K562 (cell line): Measurements from ENCODE around the gene CDC14B. TPM values are rescaled to one million over a fixed set of nuclear protein-coding genes. Genes with fewer than 3 reads are reported as not detected.
A peak's percentile ranks its signal among the peaks of the same experiment; 100 is the strongest.

ENCODE experiments used
- ATAC-seq: fragments of 200-7000 bp; cut with Tn5 transposase; 3 replicates; pipeline ENCODE4 v1.9.1; 2020; ENCODE audit warnings: moderate library complexity
- BruUV-seq: library from RNA; stranded (reverse); fragments of 400-500 nt; replicated peaks from 2 replicates; lab custom pipeline; 2021; lab: Mats Ljungman, UMichigan
- CTCF ChIA-PET: fragments of 300-600 bp; formaldehyde crosslinking; extraction: SDS; loops from one replicate; lab custom pipeline; 2021; ENCODE audit warnings: low intra/inter-chr PET ratio; lab: Yijun Ruan, JAX
- POLR2A ChIA-PET: fragments of 300-600, 350-650 bp; sonication (Branson Sonifier 250); formaldehyde crosslinking; extraction: SDS; loops from one replicate; lab custom pipeline; 2021; ENCODE audit warnings: antibody characterized with exemption, inconsistent platforms; lab: Yijun Ruan, JAX
- DNase-seq, 4 experiments: peaks; one replicate each; pipeline versions ENCODE4 v3.0.0 to v3.0.0-alpha.2; 2011 to 2018; ENCODE audit warnings: low spot score in 3 of 4, mixed read lengths in 3 of 4; ENCODE audit errors: extremely low read depth in 1 of 4
- FAIRE-seq: peaks from 2 replicates; lab custom pipeline; 2011; peaks lifted over from hg19 to GRCh38; lab: Jason Lieb, UNC
- H2AFZ ChIP-seq: 2 replicates; pipeline ENCODE4 v1.6.0; 2011; ENCODE audit warnings: low read depth, low read length, control low read depth, inconsistent platforms
- H3K27ac ChIP-seq: fragments of 200-600 bp; 3 replicates; pipeline ENCODE4 v1.8.0; 2011; ENCODE audit warnings: low read depth, mild to moderate bottlenecking, control low read depth, inconsistent platforms, low read length, moderate library complexity, mixed read lengths; ENCODE audit errors: extremely low read depth
- H3K27me3 ChIP-seq, 2 experiments: fragments of 300-600 bp in 1 of 2; 2 replicates in 1 of 2; 3 replicates in 1 of 2; pipeline versions ENCODE4 v1.6.0 to v1.8.0; 2011; ENCODE audit warnings: inconsistent platforms in 2 of 2, low read length in 2 of 2, mild to moderate bottlenecking in 1 of 2, mixed read lengths in 1 of 2, moderate library complexity in 1 of 2; ENCODE audit not compliant: control insufficient read depth in 2 of 2, insufficient read depth in 2 of 2
- H3K36me3 ChIP-seq: fragments of 300-600 bp; 3 replicates; pipeline ENCODE4 v1.8.0; 2011; ENCODE audit warnings: mild to moderate bottlenecking, low read length, inconsistent platforms; ENCODE audit not compliant: control insufficient read depth, insufficient read depth
- H3K4me1 ChIP-seq, 2 experiments: fragments of 200-600 bp in 1 of 2; replicated peaks in 1 of 2; 2 replicates in 1 of 2; 3 replicates in 1 of 2; pipeline versions ENCODE4 v1.5.1 to v1.8.0; 2011; ENCODE audit warnings: inconsistent platforms in 2 of 2, low read length in 2 of 2, mild to moderate bottlenecking in 1 of 2, mixed read lengths in 1 of 2, moderate library complexity in 1 of 2; ENCODE audit not compliant: control insufficient read depth in 2 of 2, insufficient read depth in 2 of 2
- H3K4me2 ChIP-seq: 2 replicates; pipeline ENCODE4 v1.6.1; 2011; ENCODE audit warnings: low read length, control low read depth, inconsistent platforms, mixed read lengths; ENCODE audit not compliant: insufficient read depth
- H3K4me3 ChIP-seq: fragments of 200-600 bp; sonication (generic), shearing (Covaris generic); 2 replicates; pipeline ENCODE4 v1.5.1; 2016; ENCODE audit warnings: control low read depth, inconsistent platforms
- H3K79me2 ChIP-seq: fragments of 200-600 bp; 3 replicates; pipeline ENCODE4 v1.8.0; 2011; ENCODE audit warnings: low read length, inconsistent platforms; ENCODE audit not compliant: control insufficient read depth, insufficient read depth
- H3K9ac ChIP-seq, 2 experiments: 2 replicates each; pipeline versions ENCODE4 v1.6.0 to v1.6.1; 2011; ENCODE audit warnings: low read depth in 2 of 2, low read length in 2 of 2, control low read depth in 1 of 2, inconsistent platforms in 1 of 2, mild to moderate bottlenecking in 1 of 2, mixed read lengths in 1 of 2; ENCODE audit not compliant: insufficient read depth in 1 of 2
- H3K9me1 ChIP-seq: one replicate; pipeline ENCODE4 v1.6.0; 2011; ENCODE audit warnings: inconsistent platforms, mild to moderate bottlenecking, low read length, moderate library complexity; ENCODE audit not compliant: control insufficient read depth, insufficient read depth
- H3K9me3 ChIP-seq: replicated peaks from 2 replicates; pipeline ENCODE4 v1.5.1; 2011; ENCODE audit warnings: low read depth, low read length, inconsistent platforms; ENCODE audit not compliant: control insufficient read depth, insufficient read depth
- H4K20me1 ChIP-seq: replicated peaks from 2 replicates; pipeline ENCODE4 v1.6.1; 2011; ENCODE audit warnings: low read length, inconsistent platforms, mixed read lengths; ENCODE audit not compliant: control insufficient read depth, insufficient read depth
- ARNT ChIP-seq, 2 experiments: fragments of 450-650 bp; IDR thresholded peaks; 2 replicates each; pipeline ENCODE4 v1.6.1; 2016; ENCODE audit warnings: mild to moderate bottlenecking in 1 of 2
- CBFB ChIP-seq: sonication (generic); formaldehyde crosslinking; IDR thresholded peaks from 2 replicates; pipeline ENCODE4 v1.4.0; 2020; ENCODE audit warnings: mild to moderate bottlenecking, missing genetic modification reagents
- EWSR1 ChIP-seq: fragments of 450-650 bp; IDR thresholded peaks from 2 replicates; pipeline ENCODE4 v1.6.1; 2018; ENCODE audit warnings: borderline replicate concordance, mild to moderate bottlenecking, low read depth, moderate library complexity; ENCODE audit not compliant: partially characterized antibody
- MAFF ChIP-seq: IDR thresholded peaks from 2 replicates; pipeline ENCODE4 v1.6.1; 2012; ENCODE audit warnings: low read length, improper control_type of control experiment
- MAFG ChIP-seq: fragments of 450-650 bp; conservative IDR thresholded peaks from 2 replicates; pipeline ENCODE4 v1.6.1; 2016; ENCODE audit warnings: missing genetic modification characterization, missing compliant biosample characterization
- NFE2L1 ChIP-seq: fragments of 450-650 bp; IDR thresholded peaks from 2 replicates; pipeline ENCODE4 v1.6.1; 2016; ENCODE audit warnings: missing genetic modification characterization, low read depth, mild to moderate bottlenecking, missing compliant biosample characterization, moderate library complexity, borderline replicate concordance
- PHB2 ChIP-seq: fragments of 450-650 bp; IDR thresholded peaks from 2 replicates; pipeline ENCODE4 v1.6.1; 2017; ENCODE audit warnings: low read depth
- POLR2AphosphoS2 ChIP-seq: IDR thresholded peaks from 2 replicates; pipeline ENCODE4 v1.6.1; 2012; ENCODE audit warnings: low read length, improper control_type of control experiment
- POLR3A ChIP-seq: IDR thresholded peaks from 2 replicates; pipeline ENCODE4 v1.6.1; 2011; ENCODE audit warnings: borderline replicate concordance, mild to moderate bottlenecking, moderate library complexity; ENCODE audit not compliant: insufficient read length, insufficient read depth; ENCODE audit errors: extremely low read depth
- YY1 ChIP-seq, 3 experiments: IDR thresholded peaks; 2 replicates each; pipeline ENCODE4 v1.6.1; 2011; ENCODE audit warnings: low read length in 2 of 3, mild to moderate bottlenecking in 2 of 3, moderate library complexity in 2 of 3, borderline replicate concordance in 1 of 3, control low read depth in 1 of 3, low read depth in 1 of 3; ENCODE audit not compliant: insufficient read depth in 3 of 3, insufficient replicate concordance in 2 of 3, control insufficient read depth in 1 of 3, insufficient read length in 1 of 3; ENCODE audit errors: extremely low read depth in 1 of 3
- ZBED1 ChIP-seq: IDR thresholded peaks from 2 replicates; pipeline ENCODE4 v1.6.1; 2014
- ZBTB11 ChIP-seq, 3 experiments: fragments of 200-800 bp in 1 of 3; fragments of 250-450 bp in 1 of 3; fragments of 450-650 bp in 1 of 3; sonication (Bioruptor Pico) in 1 of 3; sonication (Bioruptor generic) in 1 of 3; formaldehyde crosslinking in 1 of 3; IDR thresholded peaks; 2 replicates each; pipeline versions ENCODE4 v1.6.1 to v1.8.0; 2016 to 2022; ENCODE audit warnings: mild to moderate bottlenecking in 2 of 3, missing genetic modification characterization in 2 of 3, missing compliant biosample characterization in 1 of 3, moderate library complexity in 1 of 3
- WGBS: fragments of 100-300 bp; shearing (Covaris generic); methylation state at CpG from one replicate; pipeline ENCODE4 v1.1.6; 2016; ENCODE audit warnings: low coverage, mixed read lengths; ENCODE audit not compliant: insufficient coverage; ENCODE audit errors: missing lambda C conversion rate; 5-methylcytosine and 5-hydroxymethylcytosine counted together
- in situ Hi-C: fragments of 300-500 bp; cut with MboI; formaldehyde crosslinking; loops from 4 replicates; pipeline ENCODE4 v1.15.0; 2018; ENCODE audit warnings: inconsistent platforms, mixed read lengths
- intact Hi-C: fragments of 100-400 bp; cut with micrococcal nuclease; formaldehyde crosslinking; loops from 2 replicates; pipeline ENCODE4 v1.14.2; 2022
- polyA plus RNA-seq, 8 experiments: library from polyadenylated mRNA; depleted of rRNA in 4 of 8; stranded (reverse) in 5 of 8; unstranded in 3 of 8; fragments of >200 nt; fragmentation: Nextera tagmentation in 2 of 8; fragmentation: Illumina TruSeq in 1 of 8; extraction: Ambion mirVana in 2 of 8; extraction: Trizol in 1 of 8; gene quantifications; 2 replicates each; pipeline versions ENCODE4 v1.2.1 to v1.2.3, GENCODE V29; 2011 to 2014; ENCODE audit warnings: inconsistent platforms in 1 of 8, missing spikeins in 1 of 8
- total RNA-seq, 7 experiments: library from RNA; depleted of rRNA in 6 of 7; stranded (reverse); fragments of >200 nt in 6 of 7; fragmentation: Illumina TruSeq in 2 of 7; extraction: Trizol in 2 of 7; gene quantifications; 2 replicates each; pipeline versions ENCODE4 v1.2.1 to v1.2.3, GENCODE V29; 2011 to 2021; ENCODE audit warnings: low replicate concordance in 1 of 7
- TF ChIP-seq, protein P1 (sequence below): fragments of 250-450 bp; sonication (Bioruptor Pico); IDR thresholded peaks from 2 replicates; pipeline ENCODE4 v1.5.0; 2022; ENCODE audit warnings: mild to moderate bottlenecking

The CDC14B gene
- total and polyA plus RNA-seq, 9 of the 15 experiments (the other 6 are each of a cell fraction or from before 2014, with no cell fraction given) = 1.4 to 6.0 (median 3.8) TPM

- TF ChIP-seq POLR3A (no peak), ARNT (IDR thresholded peaks at IDR 0.05) (no peak), ZBED1 (no peak), YY1 (IDR thresholded peaks at IDR 0.05; ENCODE audit: borderline replicate concordance in 1 of 3, control insufficient read depth in 1 of 3, extremely low read depth in 1 of 3, insufficient read depth in 3 of 3, insufficient read length in 1 of 3, insufficient replicate concordance in 2 of 3, low read depth in 1 of 3, low read length in 2 of 3) (no peak)
Measured at GRCh38 chr9:96510258-96510657, 109.4 kb downstream of the CDC14B start (continued).

DNA sequence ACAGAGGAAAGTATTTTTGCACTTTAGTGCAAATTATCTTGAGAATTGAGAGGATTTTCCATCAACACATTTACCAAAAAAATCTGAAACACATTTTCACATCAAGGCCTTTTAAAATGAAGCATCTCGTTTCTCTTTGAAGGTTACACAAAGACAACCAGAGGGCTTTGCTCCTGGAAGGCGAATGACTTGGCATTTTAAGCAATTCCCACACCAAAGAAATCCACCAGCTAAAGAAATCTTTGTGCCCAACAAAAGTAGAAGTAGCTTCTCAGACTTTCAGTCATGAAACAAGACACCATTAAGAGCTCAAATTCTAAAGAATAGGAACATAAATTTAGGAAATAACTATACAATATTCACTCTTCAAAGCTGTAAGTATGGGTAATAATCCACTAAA is 109.8 kb downstream of the CDC14B start:
- Histone ChIP-seq H3K4me1 (no peaks in the 10 kb centered on the region), H4K20me1 (no peaks in the 10 kb centered on the region), H3K9ac (no peak overlapping the region), H3K27me3 (no peaks in the 10 kb centered on the region; a peak in 3 of 5 replicates), H3K9me1 (no peaks in the 10 kb centered on the region), H2AFZ (no peak overlapping the region), H3K36me3 (no peaks in the 10 kb centered on the region), H3K79me2 (no peaks in the 10 kb centered on the region), H3K4me3 (no peak overlapping the region), H3K9me3 (no peaks in the 10 kb centered on the region), H3K27ac (no peak overlapping the region), H3K4me2 (no peak overlapping the region)
- POLR2A ChIA-PET = interaction anchor here (0.6 kb wide), 1 partner anchor 863 kb away, joined by 4 read pairs; no protein-coding TSS in a partner anchor
- ATAC-seq (no peak), FAIRE-seq (no peak), DNase-seq (no peak)
- intact Hi-C loops = no loop called here
- WGBS = 6% methylated on average over 2 of the region's 2 CpGs
- no TSS peak for BruUV-seq
- CTCF ChIA-PET = no interaction called here
- in situ Hi-C loops = no loop called here
- TF ChIP-seq ZBTB11 (CRISPR knock-in tag; IDR thresholded peaks at IDR 0.05) = no peak
- TF ChIP-seq MAFG (tag) = peak; percentile 59
- peak; percentile 27; the same call in 1 of the 2 replicates for TF ChIP-seq NFE2L1 (tag)
- no peak for TF ChIP-seq CBFB
- no peak for TF ChIP-seq EWSR1
- no peak for TF ChIP-seq POLR2AphosphoS2
- TF ChIP-seq, protein P1, sequence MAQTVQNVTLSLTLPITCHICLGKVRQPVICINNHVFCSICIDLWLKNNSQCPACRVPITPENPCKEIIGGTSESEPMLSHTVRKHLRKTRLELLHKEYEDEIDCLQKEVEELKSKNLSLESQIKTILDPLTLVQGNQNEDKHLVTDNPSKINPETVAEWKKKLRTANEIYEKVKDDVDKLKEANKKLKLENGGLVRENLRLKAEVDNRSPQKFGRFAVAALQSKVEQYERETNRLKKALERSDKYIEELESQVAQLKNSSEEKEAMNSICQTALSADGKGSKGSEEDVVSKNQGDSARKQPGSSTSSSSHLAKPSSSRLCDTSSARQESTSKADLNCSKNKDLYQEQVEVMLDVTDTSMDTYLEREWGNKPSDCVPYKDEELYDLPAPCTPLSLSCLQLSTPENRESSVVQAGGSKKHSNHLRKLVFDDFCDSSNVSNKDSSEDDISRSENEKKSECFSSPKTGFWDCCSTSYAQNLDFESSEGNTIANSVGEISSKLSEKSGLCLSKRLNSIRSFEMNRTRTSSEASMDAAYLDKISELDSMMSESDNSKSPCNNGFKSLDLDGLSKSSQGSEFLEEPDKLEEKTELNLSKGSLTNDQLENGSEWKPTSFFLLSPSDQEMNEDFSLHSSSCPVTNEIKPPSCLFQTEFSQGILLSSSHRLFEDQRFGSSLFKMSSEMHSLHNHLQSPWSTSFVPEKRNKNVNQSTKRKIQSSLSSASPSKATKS (CRISPR knock-in tag) = no peak
- TF ChIP-seq MAFF = peak; percentile 14; the same call in 1 of the 2 replicates
- TF ChIP-seq PHB2 = no peak
